HepG2 (cell line): ENCODE results near the gene USP7. TPM values are rescaled to one million over a fixed set of nuclear protein-coding genes. Genes with fewer than 3 reads are reported as not detected.
A peak's percentile ranks its signal among the peaks of the same experiment; 100 is the strongest.

Source experiments
- ATAC-seq: fragments of 200-7000 bp; cut with Tn5 transposase; 3 replicates; pipeline ENCODE4 v1.9.1; 2020; ENCODE audit warnings: mild to moderate bottlenecking, moderate library complexity
- BruUV-seq: library from RNA; stranded (reverse); fragments of 400-500 nt; replicated peaks from 2 replicates; lab custom pipeline; 2021; lab: Mats Ljungman, UMichigan
- CTCF ChIA-PET: fragments of 300-600 bp; formaldehyde crosslinking; extraction: SDS; loops from one replicate; lab custom pipeline; 2021; ENCODE audit warnings: low total read pairs, inconsistent platforms, low intra/inter-chr PET ratio; lab: Yijun Ruan, JAX
- POLR2A ChIA-PET: fragments of 350-600 bp; sonication (Branson Sonifier 250); formaldehyde crosslinking; loops from one replicate; lab custom pipeline; 2020; ENCODE audit warnings: antibody characterized with exemption, inconsistent platforms; lab: Yijun Ruan, JAX
- DNase-seq: peaks from one replicate; pipeline ENCODE4 v3.0.0-alpha.2; 2015; ENCODE audit warnings: low spot score
- FAIRE-seq: peaks from 3 replicates; lab custom pipeline; 2011; peaks lifted over from hg19 to GRCh38; lab: Jason Lieb, UNC
- H2AFZ ChIP-seq: one replicate; pipeline ENCODE4 v1.6.1; 2011; ENCODE audit warnings: low read length, inconsistent platforms
- H3K27ac ChIP-seq: fragments of 300-600 bp; 3 replicates; pipeline ENCODE4 v1.8.0; 2011; ENCODE audit warnings: mixed run types, mild to moderate bottlenecking, mixed read lengths, low read length, inconsistent platforms; ENCODE audit not compliant: insufficient read depth; ENCODE audit errors: extremely low read length
- H3K27me3 ChIP-seq, 2 experiments: fragments of 200-600 bp in 1 of 2; 2 replicates in 1 of 2; 3 replicates in 1 of 2; pipeline versions ENCODE4 v1.6.0 to v1.8.0; 2011; ENCODE audit warnings: low read length in 2 of 2, mild to moderate bottlenecking in 2 of 2, moderate library complexity in 2 of 2, inconsistent platforms in 1 of 2; ENCODE audit not compliant: insufficient read depth in 2 of 2, control insufficient read depth in 1 of 2
- H3K36me3 ChIP-seq, 2 experiments: fragments of 200-600 bp in 1 of 2; replicated peaks in 1 of 2; 2 replicates in 1 of 2; 3 replicates in 1 of 2; pipeline versions ENCODE4 v1.5.1 to v1.8.0; 2011; ENCODE audit warnings: low read length in 2 of 2, inconsistent platforms in 1 of 2; ENCODE audit not compliant: insufficient read depth in 2 of 2, control insufficient read depth in 1 of 2
- H3K4me1 ChIP-seq: 2 replicates; pipeline ENCODE4 v1.5.1; 2012; ENCODE audit warnings: low read length, inconsistent platforms; ENCODE audit not compliant: insufficient read depth
- H3K4me2 ChIP-seq: 2 replicates; pipeline ENCODE4 v1.6.0; 2011; ENCODE audit warnings: low read depth, low read length, inconsistent platforms
- H3K4me3 ChIP-seq, 3 experiments: fragments of 200-600 bp in 1 of 3; sonication (generic), shearing (Covaris generic) in 1 of 3; replicated peaks in 1 of 3; 2 replicates each; pipeline ENCODE4 v1.5.1; 2011 to 2016; ENCODE audit warnings: low read length in 3 of 3, inconsistent platforms in 2 of 3, low read depth in 2 of 3, mild to moderate bottlenecking in 2 of 3, control low read depth in 1 of 3, mixed read lengths in 1 of 3; ENCODE audit not compliant: insufficient read depth in 1 of 3
- H3K79me2 ChIP-seq: one replicate; pipeline ENCODE4 v1.6.1; 2011; ENCODE audit warnings: low read length, inconsistent platforms; ENCODE audit not compliant: insufficient read depth
- H3K9ac ChIP-seq: 2 replicates; pipeline ENCODE4 v1.6.0; 2011; ENCODE audit warnings: mild to moderate bottlenecking, low read depth, low read length, inconsistent platforms; ENCODE audit not compliant: insufficient read depth
- H3K9me3 ChIP-seq: 2 replicates; pipeline ENCODE4 v1.5.1; 2012; ENCODE audit warnings: mild to moderate bottlenecking, low read length
- H4K20me1 ChIP-seq: 2 replicates; pipeline ENCODE4 v1.6.0; 2011; ENCODE audit warnings: inconsistent platforms, mild to moderate bottlenecking, low read length, moderate library complexity; ENCODE audit not compliant: insufficient read depth
- CREM ChIP-seq, 2 experiments: sonication (generic) in 1 of 2; formaldehyde crosslinking in 1 of 2; IDR thresholded peaks; 2 replicates each; pipeline versions ENCODE4 v1.4.0 to v1.6.1; 2016 to 2020; ENCODE audit warnings: antibody characterized with exemption in 1 of 2, mild to moderate bottlenecking in 1 of 2, missing genetic modification reagents in 1 of 2
- GLMP ChIP-seq: sonication (generic); formaldehyde crosslinking; IDR thresholded peaks from 2 replicates; pipeline ENCODE4 v1.9.0; 2021; ENCODE audit warnings: missing genetic modification reagents, mild to moderate bottlenecking, borderline replicate concordance
- ZNF235 ChIP-seq: sonication (generic); formaldehyde crosslinking; IDR thresholded peaks from 2 replicates; pipeline ENCODE4 v1.8.1; 2023; ENCODE audit warnings: mild to moderate bottlenecking, missing genetic modification reagents, borderline replicate concordance
- ZNF75D ChIP-seq: sonication (generic); formaldehyde crosslinking; IDR thresholded peaks from 2 replicates; pipeline ENCODE4 v1.8.1; 2023; ENCODE audit warnings: missing genetic modification reagents, mild to moderate bottlenecking, borderline replicate concordance
- ZNF800 ChIP-seq: sonication (generic); formaldehyde crosslinking; IDR thresholded peaks from 2 replicates; pipeline ENCODE4 v1.4.0; 2020; ENCODE audit warnings: missing genetic modification reagents
- WGBS: methylation state at CpG from one replicate; pipeline ENCODE4 v1.1.6; 2017; ENCODE audit warnings: low lambda C conversion rate; 5-methylcytosine and 5-hydroxymethylcytosine counted together
- in situ Hi-C: cut with HindIII; loops from 2 replicates; pipeline ENCODE4 v1.10.0; 2017; ENCODE audit warnings: low pct_unique_long_range_greater_than_20kb; ENCODE audit not compliant: extremely low pct_ligation_motif_present
- intact Hi-C: fragments of 100-400 bp; cut with micrococcal nuclease; formaldehyde crosslinking; loops from one replicate; pipeline ENCODE4 v1.10.0; 2022; ENCODE audit not compliant: unreplicated experiment
- polyA plus RNA-seq, 8 experiments: library from polyadenylated mRNA; depleted of rRNA in 3 of 8; stranded (reverse) in 7 of 8; unstranded in 1 of 8; fragments of >200 nt; fragmentation: Illumina TruSeq in 4 of 8; extraction: Trizol in 4 of 8; gene quantifications; 2 replicates each; pipeline versions ENCODE4 v1.2.1 to v1.2.3, GENCODE V29; 2011 to 2016; ENCODE audit warnings: low read depth in 4 of 8, missing spikeins in 1 of 8, mixed read lengths in 1 of 8; ENCODE audit not compliant: insufficient read depth in 1 of 8
- total RNA-seq, 5 experiments: library from RNA; depleted of rRNA; stranded (reverse); fragments of >200 nt; fragmentation: Illumina TruSeq; extraction: Trizol; gene quantifications; 2 replicates each; pipeline ENCODE4 v1.2.3, GENCODE V29; 2016; ENCODE audit warnings: low read depth in 1 of 5

USP7 gene
- total and polyA plus RNA-seq, 2 of the 13 experiments (the other 11 are each of a cell fraction or from before 2014, with no cell fraction given) = 52.5 to 173 TPM

GRCh38 chr16:8934601-8935000 lies 29.1 kb downstream of the USP7 start:
- peaks cover 54% of the 10 kb centered on the region for H3K4me1 ChIP-seq
- no peaks in the 10 kb centered on the region for H3K27me3 ChIP-seq
- H4K20me1 ChIP-seq = peaks cover 100% of the 10 kb centered on the region
- H3K36me3 ChIP-seq = peaks cover 6 to 10% of the 10 kb centered on the region in 2 experiments
- no peak overlapping the region for H3K4me3 ChIP-seq
- no peak for FAIRE-seq
- CTCF ChIA-PET = interaction anchor here (1.5 kb wide), 1 partner anchor 26 kb away, joined by 3 read pairs; no protein-coding TSS in a partner anchor
- POLR2A ChIA-PET = interaction anchor here (1.0 to 1.2 kb wide), 2 partner anchors 74 to 157 kb away, joined by 3 to 4 read pairs; partner anchors contain the start of gene HAPSTR1
- H3K4me2 ChIP-seq = no peak overlapping the region
- H3K9me3 ChIP-seq = no peaks in the 10 kb centered on the region
- DNase-seq = no peak
- H3K79me2 ChIP-seq = peaks cover 100% of the 10 kb centered on the region
- ATAC-seq = no peak
- H3K27ac ChIP-seq = no peak overlapping the region
- no peak overlapping the region for H3K9ac ChIP-seq
- in situ Hi-C loops (no loop called here), intact Hi-C loops (loop anchor here (10.0 kb wide), 2 partner anchors 160 to 200 kb away; partner anchors contain the start of gene HAPSTR1)
- BruUV-seq = no TSS peak
- H2AFZ ChIP-seq = no peak overlapping the region
- WGBS = 80% methylated on average over 6 of the region's 6 CpGs
- TF ChIP-seq GLMP (CRISPR knock-in tag) (no peak), ZNF800 (CRISPR knock-in tag) (0 out of 2 replicates have a peak, but pooled peaks have one; percentile 31), CREM (IDR thresholded peaks at IDR 0.05) (no peak), CREM (CRISPR knock-in tag; IDR thresholded peaks at IDR 0.05) (no peak), ZNF75D (CRISPR knock-in tag) (no peak), ZNF235 (CRISPR knock-in tag) (0 out of 2 replicates have a peak, but pooled peaks have one; percentile 20)
